HPDE6-E6E7 (cell line): ENCODE data around the gene INTS14.
A peak's percentile ranks its signal among the peaks of the same experiment; 100 is the strongest.

Experiments
- DNase-seq: peaks from one replicate; pipeline ENCODE4 v3.0.0; 2011; ENCODE audit warnings: missing footprints; ENCODE audit errors: extremely low spot score

The INTS14 gene

DNA sequence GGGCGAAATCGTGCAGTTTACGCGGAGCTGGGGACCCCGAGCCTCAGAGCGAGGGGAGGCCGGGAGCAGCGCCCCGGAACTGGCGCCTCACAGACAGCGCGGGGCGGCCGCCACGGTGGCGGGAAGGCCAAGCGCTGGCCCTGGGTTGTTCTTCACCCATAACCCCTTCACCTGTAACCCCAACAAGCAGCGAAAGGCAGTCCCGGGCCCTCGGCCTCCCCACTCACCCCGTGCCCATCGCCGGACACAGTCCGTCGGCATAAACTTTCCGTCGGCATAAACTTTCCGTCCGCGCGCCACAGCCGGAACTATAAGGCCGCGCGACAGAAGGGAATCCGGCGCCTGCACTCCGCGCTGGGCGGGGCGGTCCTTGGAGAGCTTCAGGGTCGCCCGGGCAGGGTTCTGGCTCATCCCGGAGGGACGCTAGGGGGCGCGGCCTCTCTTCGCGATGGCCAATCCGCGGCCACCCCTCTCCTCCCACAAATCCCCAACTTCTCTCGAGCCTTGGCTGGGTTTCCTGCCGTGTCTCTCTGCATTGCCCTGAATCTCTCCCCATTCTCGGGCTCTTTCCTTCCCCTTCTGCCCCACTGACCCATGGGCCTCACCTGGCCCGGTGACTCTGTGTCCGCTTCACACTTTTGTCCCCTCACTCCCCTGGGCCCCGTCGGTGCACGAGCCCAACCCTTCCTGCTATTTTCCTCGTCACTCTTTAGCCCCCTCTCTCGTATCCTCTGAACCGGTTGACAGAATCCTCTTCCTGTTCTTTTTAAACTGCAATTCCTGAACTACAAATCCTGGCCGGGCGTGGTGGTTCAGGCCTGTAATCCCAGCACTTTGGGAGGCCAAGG is at the start of gene INTS14:
INTS14 (minus strand) TSS at position 261 of the 848 bp plus-strand sequence. CDS start 3,751 bp downstream, outside the sequence.
- peak; percentile 96 for DNase-seq

DNA sequence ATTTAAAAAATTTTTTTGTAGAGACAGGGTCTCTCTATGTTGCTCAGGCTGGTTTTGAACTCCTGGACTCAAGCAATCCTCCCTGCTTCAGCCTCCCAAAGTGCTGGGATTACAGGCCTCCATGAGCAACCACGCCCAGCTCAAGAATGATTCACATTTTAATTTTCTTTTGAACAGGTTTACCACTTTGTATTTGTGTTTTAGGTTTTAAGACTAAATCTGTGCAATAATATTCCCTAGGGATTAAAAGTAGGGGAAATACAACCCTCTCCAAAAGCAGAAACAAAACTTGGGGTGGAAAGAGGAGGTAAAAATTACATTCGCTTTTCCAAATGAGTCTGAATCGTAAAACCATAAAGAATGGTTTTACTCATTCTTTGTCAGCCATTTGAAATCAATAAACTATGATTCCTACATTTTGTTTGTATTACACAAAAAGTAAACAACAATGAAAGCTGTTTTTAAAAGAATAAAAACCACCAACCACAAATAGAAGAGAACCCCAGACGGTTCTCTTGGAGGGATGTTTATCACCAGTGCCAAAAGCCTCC is 48.6 kb upstream of the INTS14 start:
- no peak for DNase-seq

DNA sequence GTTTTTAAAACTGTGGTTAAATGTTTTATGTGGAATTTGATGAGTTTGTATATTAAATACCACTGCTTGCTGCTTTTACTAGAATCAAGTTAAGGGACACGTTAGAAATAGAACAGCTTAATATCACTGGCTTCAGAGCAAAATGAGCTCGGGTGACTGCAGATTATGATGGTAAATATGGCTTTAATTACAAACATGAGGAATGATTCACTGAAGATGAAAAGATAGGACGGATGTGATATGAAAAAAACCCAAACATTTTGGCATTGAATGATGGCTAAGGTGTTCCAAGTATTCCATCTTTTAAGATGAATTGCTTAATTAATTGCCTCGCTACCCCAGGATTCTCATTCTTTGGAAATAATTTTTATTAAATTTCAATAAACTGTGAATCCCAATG is 44.5 kb upstream of the INTS14 start:
- no peak for DNase-seq

DNA sequence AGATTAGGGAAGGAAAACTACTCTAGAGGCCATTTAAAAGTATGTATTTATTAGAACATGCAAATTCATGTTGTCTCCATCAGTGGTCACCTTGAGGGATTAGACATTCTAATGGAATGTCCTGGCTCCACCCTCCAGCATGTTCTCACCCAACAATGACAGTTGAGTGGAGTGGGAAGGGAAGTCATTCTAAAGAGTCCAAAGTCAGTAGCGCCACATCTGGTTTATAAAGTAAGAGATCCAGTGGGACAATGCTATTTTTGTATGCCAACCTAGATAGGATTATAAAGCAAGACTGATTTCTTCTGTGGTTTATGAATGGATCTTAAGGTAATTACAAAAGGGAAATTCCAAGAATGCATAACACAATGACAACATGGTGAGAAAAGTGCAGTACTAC is 44.1 kb upstream of the INTS14 start:
- no peak for DNase-seq

DNA sequence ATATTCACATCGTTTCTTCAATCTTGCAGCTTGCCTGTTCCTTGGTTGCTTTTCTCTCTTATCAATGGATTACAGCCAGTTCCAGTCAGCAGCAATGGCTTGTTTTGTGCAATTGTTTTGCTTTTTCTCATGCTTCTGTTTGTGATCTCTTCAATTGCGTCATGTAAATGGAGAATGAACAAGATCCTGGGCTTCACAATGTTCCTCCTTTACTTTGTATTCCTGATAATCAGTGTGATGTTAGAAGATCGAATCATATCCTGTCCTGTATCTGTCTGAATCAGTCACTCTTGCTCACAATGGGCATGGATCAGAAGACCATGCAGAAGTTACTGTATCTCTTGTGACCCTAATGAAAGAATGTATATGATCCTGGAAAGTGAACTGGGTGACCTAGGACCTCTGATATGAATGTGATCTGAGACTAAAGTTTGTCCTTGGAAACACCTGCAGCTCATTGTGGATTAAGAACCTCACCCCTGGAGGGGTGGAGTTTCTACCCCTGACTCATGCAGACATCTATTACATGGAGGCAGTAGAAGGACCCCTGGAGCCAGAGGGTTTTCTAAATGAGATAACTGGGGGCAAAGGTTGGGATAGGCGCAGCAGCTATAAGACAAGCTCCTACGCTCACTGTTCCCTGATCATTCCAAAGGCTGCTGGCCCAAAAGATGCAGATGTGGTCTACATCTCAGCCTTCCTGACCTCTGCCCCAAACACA is 43.0 kb upstream of the INTS14 start:
- DNase-seq: no peak

DNA sequence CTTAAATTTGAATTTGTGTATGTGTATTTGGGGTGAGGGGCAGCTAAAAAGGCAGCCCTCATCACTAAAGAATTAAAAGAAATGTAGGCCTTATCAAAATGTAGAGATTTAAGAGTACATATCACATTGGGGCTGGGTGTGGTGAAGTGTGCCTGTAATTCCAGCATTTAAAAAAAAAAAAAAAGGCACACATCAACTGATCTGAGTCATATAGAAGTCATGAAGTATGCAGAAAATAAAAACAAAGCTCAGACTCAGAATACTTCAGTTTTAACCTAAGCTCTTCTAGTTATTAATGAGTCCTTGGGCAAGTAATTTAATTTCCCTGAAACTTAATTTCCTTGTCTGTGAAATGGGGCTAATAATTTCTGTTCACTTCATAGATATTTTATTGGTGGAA is 42.4 kb upstream of the INTS14 start:
- DNase-seq: no peak

DNA sequence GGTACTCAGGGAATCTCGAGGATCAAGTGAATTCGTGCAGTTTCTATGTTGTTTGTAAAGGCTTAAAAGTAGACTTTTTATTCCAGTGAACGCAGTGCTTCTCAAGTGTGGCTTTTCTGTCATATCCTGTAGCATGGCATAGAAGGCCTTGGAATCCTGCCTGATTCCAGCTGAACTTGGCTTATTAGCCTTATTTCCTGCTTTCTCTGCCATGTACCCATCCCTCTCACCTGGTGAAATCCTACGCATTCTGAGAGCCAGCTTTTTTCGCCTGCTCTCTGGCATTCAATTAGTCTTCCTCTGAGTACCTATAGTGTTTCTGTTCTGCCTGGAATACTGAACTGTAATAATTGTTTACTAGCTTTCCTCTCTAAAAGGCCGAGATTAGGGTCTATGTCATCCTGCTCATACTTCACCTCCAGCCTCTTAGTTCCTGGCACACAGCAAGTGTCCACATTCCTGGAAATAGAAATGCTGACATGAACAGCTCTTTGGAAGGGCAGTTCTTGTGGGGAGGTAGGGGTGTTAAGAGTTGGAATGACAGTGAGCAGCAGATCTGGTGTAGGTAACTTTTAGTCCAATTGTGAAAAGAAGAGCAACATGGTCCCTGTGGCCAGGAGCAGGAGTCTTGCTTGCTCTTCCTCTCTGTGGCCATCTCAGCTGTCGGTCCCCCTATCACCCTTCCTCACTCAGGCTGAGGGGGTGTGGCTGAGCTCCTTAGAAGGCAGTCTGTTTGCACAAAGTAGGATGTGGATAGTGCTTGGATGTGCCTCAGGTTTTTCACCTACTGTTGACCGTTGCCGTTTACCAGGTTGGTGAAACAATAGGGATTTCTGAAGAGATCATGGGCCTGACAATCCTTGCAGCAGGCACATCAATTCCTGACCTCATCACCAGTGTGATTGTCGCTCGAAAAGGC is 41.2 kb upstream of the INTS14 start:
- no peak for DNase-seq

DNA sequence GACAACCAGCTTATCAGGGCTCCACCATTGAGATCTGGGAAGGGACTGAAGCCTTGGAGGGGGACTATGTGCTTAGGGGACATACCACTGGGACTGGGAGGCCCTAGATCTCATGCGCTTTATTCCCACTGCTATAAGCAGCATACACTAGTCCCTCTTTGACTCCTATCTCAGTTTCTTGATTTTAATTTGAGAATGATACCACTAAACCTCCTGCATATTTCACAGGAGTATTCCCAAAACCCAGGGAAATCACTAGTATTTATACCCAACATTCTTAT is 40.1 kb upstream of the INTS14 start:
- DNase-seq: no peak

DNA sequence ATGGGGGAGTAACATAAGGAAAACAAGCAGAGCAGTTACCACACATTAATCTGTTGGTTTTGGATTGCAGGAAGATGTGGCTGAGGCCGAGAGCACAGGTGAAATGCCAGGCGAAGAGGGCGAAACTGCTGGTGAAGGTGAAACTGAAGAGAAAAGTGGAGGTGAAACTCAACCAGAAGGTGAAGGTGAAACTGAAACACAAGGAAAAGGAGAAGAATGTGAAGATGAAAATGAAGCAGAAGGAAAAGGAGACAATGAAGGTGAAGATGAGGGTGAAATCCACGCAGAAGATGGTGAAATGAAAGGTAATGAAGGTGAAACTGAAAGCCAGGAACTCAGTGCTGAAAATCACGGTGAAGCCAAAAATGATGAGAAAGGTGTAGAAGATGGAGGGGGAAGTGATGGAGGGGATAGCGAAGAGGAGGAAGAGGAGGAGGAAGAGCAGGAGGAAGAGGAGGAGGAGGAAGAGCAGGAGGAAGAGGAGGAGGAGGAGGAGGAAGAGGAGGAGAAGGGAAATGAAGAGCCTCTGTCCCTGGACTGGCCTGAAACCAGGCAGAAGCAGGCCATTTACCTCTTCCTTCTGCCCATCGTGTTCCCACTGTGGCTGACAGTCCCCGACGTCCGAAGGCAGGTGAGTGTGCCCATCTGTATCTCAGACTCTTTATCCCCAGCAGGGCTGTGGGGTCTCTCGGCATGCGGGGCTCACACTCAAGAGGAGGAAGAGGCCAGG is 39.5 kb upstream of the INTS14 start:
- no peak for DNase-seq

DNA sequence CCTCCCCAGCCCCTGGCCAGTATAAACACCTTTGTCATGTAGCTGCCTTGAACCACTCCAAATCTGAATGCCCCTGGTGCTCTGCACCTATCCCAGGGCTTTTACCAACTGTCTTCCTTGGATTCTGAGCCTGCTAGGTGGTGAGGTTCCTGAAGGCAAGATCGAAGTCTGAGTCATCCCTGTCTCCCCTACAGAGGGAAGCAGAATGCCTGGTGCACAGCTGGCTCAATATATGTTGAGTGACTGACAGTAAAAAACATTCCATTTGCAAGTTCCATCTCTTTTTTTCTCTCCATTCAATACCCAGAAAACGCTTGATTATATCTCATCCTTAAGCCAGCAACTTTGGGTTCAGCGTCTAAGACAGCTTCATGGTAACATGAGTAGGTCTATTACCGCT is 35.6 kb upstream of the INTS14 start:
- no peak for DNase-seq

DNA sequence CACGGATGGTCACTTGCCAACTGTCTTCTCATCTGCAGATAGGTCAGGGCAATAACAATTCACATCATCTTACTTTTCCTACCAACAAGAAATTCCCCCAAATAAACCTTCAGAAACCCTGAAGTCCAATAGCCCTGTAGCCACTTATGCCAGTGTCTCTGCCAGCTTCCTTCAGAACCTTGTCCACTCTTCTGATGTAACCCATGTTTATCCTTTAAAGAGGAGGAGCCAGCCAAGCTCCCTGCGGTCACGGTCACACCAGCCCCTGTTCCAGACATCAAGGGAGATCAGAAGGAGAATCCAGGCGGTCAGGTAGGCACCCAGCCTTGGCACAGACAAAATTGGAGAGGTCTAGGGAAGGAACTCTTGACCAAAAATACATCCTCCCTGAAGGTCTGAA is 34.5 kb upstream of the INTS14 start:
- DNase-seq: no peak

DNA sequence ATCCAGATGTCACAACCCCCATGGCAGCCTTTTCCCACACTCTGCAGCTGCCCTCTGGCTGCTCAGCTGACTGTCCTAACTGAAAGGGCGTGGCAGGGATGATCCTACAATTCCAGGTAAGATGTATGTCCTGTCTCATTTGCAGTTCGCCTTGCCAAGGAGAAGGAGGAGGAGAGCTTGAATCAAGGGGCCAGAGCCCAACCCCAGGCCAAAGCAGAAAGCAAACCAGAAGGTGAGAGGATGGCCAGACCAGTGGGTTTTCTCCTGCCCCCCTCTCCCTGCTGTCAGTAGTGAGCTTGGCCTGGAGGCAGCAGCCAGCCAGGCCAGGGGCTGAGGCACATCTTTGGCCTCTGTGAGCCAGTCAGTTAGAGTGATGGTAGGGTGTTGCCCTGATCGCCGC is 33.4 kb upstream of the INTS14 start:
- no peak for DNase-seq

DNA sequence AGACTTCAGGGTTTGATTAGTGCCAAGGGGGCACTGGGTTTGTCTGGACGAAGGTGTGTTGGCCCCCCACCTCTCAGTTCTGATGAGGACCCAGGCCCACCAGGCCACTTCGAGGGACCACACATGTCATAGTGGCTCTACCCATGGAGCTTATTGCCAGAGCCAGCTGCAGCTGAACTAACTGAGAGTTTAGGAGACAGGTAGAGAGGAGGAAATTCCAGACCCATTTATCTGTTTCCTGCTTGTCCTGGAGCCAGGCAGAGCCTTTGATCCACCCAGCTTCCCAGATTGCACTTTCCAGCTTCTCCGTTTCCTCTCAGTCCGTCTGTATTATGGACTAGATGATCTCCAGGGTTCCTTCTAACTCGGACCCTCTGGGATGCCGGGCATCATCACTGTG is 31.7 kb upstream of the INTS14 start:
- no peak for DNase-seq

DNA sequence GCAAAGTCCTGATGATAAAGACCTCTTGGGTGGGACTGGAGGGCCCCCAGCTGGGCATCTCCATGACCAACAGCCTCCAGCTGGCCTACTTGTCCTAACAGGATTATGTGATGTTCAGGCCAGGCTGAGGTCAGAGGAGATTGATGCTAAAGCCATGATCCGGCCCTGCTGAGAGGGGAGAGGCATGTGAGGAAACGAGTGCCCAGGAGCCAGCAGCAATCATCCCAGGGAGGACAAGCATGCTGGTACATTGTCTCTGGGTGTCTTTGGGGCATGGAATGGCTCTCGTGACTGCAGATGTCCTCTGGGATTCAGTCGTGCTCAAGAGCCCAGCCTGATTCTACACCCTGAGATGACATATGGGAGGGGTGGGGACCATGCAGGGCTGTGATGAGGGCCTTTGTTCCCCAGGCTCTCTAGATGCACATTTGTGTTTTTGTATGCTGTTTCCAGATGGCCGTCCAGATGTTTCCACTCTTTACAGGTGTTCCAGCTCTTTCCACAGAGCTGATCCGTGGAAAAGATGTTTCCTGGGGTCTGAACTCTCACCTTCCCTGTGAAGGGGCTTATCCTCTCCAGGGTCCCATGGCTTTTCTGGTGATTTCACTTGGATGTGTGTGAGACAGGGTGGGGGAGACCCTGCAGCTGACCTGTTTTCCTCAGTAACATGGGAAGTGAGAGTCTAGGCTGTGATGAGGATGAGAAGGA is 31.0 kb upstream of the INTS14 start:
- DNase-seq: no peak

DNA sequence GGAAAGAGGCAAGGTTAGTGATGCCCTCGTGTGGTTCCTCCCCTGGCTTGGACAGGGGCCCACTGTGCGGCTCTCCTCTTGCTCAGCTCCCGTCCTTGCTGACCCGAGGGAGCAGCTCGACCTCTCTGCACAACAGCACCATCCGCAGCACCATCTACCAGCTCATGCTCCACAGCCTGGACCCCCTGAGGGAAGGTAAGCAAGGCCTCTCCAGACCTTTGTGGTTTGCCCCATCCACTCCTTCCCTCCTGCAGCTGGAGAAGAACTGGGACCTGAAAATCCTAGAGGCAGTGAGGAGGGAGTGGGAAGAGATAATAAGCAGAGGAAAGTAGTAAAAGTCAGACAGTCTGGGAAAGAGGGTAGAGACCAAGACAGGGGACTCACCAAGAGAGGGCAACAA is 28.6 kb upstream of the INTS14 start:
- DNase-seq: no peak

DNA sequence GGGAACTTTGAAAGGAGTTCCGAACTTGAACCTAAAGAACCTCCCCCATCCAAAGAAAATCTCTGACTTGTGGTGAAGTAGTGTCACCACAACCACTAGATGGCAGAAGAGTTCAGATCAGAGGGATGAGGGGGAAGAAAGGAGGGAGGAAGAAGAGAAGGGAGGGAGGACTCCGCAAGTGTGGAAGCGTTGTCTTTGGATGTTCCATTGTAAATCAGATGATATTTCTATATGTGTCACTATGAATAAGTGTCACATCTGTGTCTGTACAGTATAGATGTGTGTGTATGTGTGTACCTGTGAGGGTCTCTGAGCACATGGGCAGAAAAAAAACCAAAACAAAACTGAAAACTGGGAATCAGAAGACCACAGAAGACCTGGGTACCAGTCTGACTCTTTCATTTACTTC is 27.8 kb upstream of the INTS14 start:
- peak; percentile 63 for DNase-seq

DNA sequence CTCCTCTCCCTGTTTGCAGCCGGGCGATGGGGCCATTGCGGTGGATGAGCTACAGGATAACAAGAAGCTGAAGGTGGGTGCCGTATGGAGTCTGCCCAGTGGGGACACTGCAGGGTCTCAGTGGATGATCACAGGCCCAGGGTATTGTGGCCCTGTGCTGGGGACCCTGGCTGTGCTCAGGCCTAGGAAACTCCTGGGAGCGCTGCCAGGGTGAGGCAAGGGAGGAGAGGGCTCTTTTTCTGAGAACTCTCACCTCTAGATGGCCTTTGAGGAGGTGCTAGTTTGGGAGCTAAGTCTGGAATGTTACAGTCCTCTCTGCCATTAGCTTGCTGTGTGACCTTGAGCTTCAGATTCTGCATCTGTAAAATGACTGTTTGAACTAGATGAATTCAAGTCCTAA is 27.2 kb upstream of the INTS14 start:
- DNase-seq: no peak

DNA sequence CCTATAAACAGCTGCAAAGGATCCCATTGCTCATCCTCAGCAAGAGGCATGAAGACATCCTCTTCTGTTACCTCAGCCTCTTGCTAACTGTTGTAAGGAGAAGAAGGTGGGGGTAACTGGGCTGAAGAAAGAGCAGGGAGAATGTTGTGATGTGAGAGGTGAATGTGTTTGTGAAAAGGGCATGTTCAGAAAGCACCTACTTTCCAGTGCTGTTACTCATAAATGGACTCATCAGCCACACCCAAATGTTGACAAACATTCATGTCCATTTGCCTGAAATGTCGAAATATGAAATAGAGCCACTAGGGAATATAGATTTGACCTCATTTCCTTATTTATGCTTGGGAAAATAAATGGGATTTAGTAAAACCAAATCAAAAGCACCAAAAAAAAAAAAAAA is 23.4 kb upstream of the INTS14 start:
- no peak for DNase-seq

DNA sequence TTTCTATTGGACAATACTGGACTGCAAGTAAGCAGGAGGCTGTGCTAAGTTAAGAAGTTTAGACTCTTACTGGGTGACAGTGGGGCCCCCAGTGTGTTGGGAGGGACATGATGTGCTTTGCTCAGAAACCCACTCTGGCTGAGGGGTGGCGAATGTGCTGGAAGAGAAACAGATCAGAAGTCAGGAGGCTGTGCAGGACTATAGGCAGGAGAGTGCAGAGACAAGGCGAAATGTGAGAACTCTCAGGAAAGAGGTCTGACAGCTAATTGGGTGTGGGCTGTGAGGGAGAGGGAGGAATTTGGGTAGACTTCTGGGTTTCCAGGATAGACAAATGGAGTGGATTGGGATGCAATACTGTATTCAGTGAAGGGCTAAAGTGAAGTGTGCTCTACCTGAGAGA is 22.8 kb upstream of the INTS14 start:
- DNase-seq: no peak

DNA sequence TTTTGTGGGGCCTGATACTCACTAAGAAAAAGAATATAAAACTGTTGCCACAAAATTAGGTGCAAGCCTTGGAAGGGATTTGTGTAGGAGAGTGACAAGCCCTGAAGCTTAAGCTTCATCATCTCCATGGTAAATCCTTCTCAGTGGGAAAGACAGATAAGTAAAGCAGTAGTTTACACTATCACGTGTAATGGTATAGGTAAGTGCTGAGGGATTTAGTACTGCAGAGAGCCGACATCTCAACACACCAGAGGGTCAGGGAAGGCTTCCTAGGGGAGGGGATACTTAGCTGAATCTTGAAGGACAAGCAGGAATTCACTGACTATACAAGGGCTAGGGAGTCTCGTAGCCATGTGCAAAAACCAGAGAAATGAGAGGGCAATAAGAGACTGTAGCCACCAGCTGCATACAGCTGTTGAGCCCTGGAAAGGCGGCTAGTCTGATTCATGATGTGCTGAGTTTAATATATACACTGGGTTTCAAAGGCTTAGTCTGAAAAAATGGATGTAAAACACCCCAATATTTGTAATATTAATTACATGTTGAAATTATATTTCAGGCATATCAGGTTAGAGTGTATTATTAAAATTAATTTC is 21.9 kb upstream of the INTS14 start:
- DNase-seq: no peak
